COLO829 (cell line): Measurements from ENCODE around the gene P2RY6.
"Not testable (repeated sequence)": the region's sequence is repeated elsewhere in the genome, so short reads cannot be mapped to it uniquely, and the experiment has no call there.

Experiments used
- DNase-seq: peaks from one replicate; pipeline ENCODE4 v3.0.0; 2012; ENCODE audit warnings: low spot score

P2RY6 gene

GRCh38 chr11:73271936-73272679 is at the start of gene P2RY6:
Gene P2RY6 (plus strand): TSS chr11:73272338. CDS start chr11:73296519, 24,181 bp downstream.
- DNase-seq: peak; percentile 47

GRCh38 chr11:73223998-73224730 is 48.0 kb upstream of the P2RY6 start:
- no peak for DNase-seq

- no peak for DNase-seq
These were observed 47.0 kb upstream of the P2RY6 start for GRCh38 chr11:73225001-73225686.

- no peak for DNase-seq
These were observed 46.3 kb upstream of the P2RY6 start for GRCh38 chr11:73225851-73226250.

- DNase-seq: no peak
These were observed 45.7 kb upstream of the P2RY6 start for GRCh38 chr11:73226297-73227006.

- no peak for DNase-seq
These were observed 44.4 kb upstream of the P2RY6 start for GRCh38 chr11:73227571-73228211.

GRCh38 chr11:73228268-73229134 is 43.6 kb upstream of the P2RY6 start:
- DNase-seq: no peak

- no peak for DNase-seq
These were observed 42.7 kb upstream of the P2RY6 start for GRCh38 chr11:73229321-73229895.

- no peak for DNase-seq
These were observed 42.0 kb upstream of the P2RY6 start for GRCh38 chr11:73229896-73230875.

- DNase-seq: no peak
These were observed 41.2 kb upstream of the P2RY6 start for GRCh38 chr11:73230931-73231330.

- DNase-seq: not testable (repeated sequence)
These were observed 39.7 kb upstream of the P2RY6 start for GRCh38 chr11:73232487-73232886.

- no peak for DNase-seq
These were observed 38.9 kb upstream of the P2RY6 start for GRCh38 chr11:73233211-73233610.

GRCh38 chr11:73233692-73234470 is 38.3 kb upstream of the P2RY6 start:
- no peak for DNase-seq

GRCh38 chr11:73234471-73235181 is 37.5 kb upstream of the P2RY6 start:
- no peak for DNase-seq

GRCh38 chr11:73235236-73235786 is 36.8 kb upstream of the P2RY6 start:
- no peak for DNase-seq

GRCh38 chr11:73236205-73236765 is 35.9 kb upstream of the P2RY6 start:
- no peak for DNase-seq

- DNase-seq: peak; percentile 35
These were observed 35.3 kb upstream of the P2RY6 start for GRCh38 chr11:73236854-73237253.
